ENCODE results near the gene CHD5. TPM values are rescaled to one million over a fixed set of nuclear protein-coding genes. Genes with fewer than 3 reads are reported as not detected.

Gene CHD5
- total and polyA plus RNA-seq, 2 of the 4 experiments (the other 2 are of a cell fraction), result under 0.01 to 0.09 TPM

DNA sequence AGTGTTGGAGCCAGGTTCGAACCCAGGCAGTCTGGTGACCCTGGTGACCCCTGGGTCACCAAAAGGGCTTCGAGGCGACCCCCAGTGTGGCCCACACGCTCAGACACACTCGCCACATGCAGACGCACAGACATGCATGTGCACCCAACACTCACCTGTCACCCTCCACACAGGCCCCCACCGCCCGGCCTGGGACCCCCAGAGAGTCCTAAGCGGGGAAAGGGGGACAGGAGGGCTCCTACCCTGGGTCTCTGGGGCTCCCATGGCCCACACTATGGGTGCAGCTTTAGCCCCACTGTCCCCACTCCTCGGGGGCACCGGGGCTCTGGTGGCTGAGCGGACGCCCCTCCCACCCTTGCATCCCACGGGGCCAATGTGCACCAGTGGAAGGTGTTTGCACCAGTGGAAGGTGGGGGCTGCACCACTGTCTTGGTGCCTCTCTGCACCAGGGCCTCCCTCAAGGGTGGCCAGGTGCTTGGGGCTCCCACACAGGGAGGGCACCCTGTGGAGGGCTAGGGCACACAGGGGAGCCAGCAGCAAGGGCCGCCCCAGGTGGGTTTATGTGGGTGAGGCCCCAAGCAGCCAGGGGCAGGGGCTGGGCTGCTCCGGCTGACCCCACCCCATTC lies 9.9 kb downstream of the CHD5 start:
- in situ Hi-C loops (cut with MboI; ENCODE audit: low sequenced_read_pairs), result no loop called here
- Histone ChIP-seq H3K79me1 (ENCODE audit: low read depth in 1 of 2, low read length in 2 of 2) (no peaks in the 10 kb centered on the region), H2AK9ac (replicated peaks; ENCODE audit: low read depth, low read length, poor library complexity) (no peak overlapping the region), H3K4me2 (ENCODE audit: low read depth, low read length) (no peak overlapping the region), H2BK120ac (ENCODE audit: low read depth, low read length) (no peak overlapping the region), H3K23ac (ENCODE audit: low read depth, low read length) (no peak overlapping the region), H3K18ac (ENCODE audit: low read depth, low read length) (no peak overlapping the region), H2AFZ (replicated peaks; ENCODE audit: low read length, poor library complexity) (no peak overlapping the region), H3K4me3 (ENCODE audit: insufficient read depth, low read depth, low read length) (no peak overlapping the region), H4K8ac (ENCODE audit: low read depth in 2 of 2, low read length in 2 of 2) (no peak overlapping the region), H2BK5ac (ENCODE audit: low read depth, low read length, poor library complexity, severe bottlenecking) (no peak overlapping the region), H3K9me3 (ENCODE audit: control insufficient read depth, insufficient read depth, low read length) (no peaks in the 10 kb centered on the region; the same call in 1 of the 2 replicates), H2BK20ac (ENCODE audit: low read depth, low read length) (no peak overlapping the region), H4K20me1 (ENCODE audit: insufficient read depth, low read length) (no peaks in the 10 kb centered on the region), H3K4ac (ENCODE audit: low read depth, low read length) (no peak overlapping the region), H2AK5ac (ENCODE audit: low read depth, low read length) (no peak overlapping the region), H3K27ac (ENCODE audit: insufficient read depth, low read length) (no peak overlapping the region), H4K91ac (ENCODE audit: insufficient read depth, low read depth, low read length) (no peak overlapping the region), H3K36me3 (ENCODE audit: control insufficient read depth, insufficient read depth, low read length) (no peaks in the 10 kb centered on the region), H3K14ac (replicated peaks; ENCODE audit: low read depth, low read length) (no peak overlapping the region), H4K5ac (ENCODE audit: low read depth, low read length) (no peak overlapping the region), H3K9me1 (ENCODE audit: insufficient read depth, low read length) (no peaks in the 10 kb centered on the region), H3K4me1 (ENCODE audit: control insufficient read depth, insufficient read depth, low read length) (no peaks in the 10 kb centered on the region), H3K9ac (ENCODE audit: low read depth, low read length) (no peak overlapping the region), H3K56ac (ENCODE audit: extremely low read depth, insufficient read depth, low read length) (no peak overlapping the region), H3K27me3 (ENCODE audit: control insufficient read depth, insufficient read depth, low read length) (peaks cover 32% of the 10 kb centered on the region; the same call in 1 of the 2 replicates), H2BK15ac (ENCODE audit: low read depth, low read length) (no peak overlapping the region)
- ChIA-PET CTCF (no interaction called here), POLR2A (ENCODE audit: unreplicated experiment) (no interaction called here)
- BruUV-seq (replicated peaks), result no TSS peak
- intact Hi-C loops (cut with micrococcal nuclease), result loop anchor here (2.0 to 5.0 kb wide), 2 partner anchors 61 to 118 kb away; no protein-coding TSS in a partner anchor
- no peak for TF ChIP-seq FOS (IDR thresholded peaks at IDR 0.05; ENCODE audit: low read depth, low read length)
- no peak for TF ChIP-seq CHD1 (IDR thresholded peaks at IDR 0.05; ENCODE audit: low read depth, low read length)
- DNase-seq, result no peak
- dilution Hi-C loops (cut with HindIII; ENCODE audit: low sequenced_read_pairs, unreplicated experiment), result no loop called here
- 30% methylated on average over 5 of the region's 16 CpGs; no CpG with 5 or more reads in 1 of the 2 experiments for WGBS, 2 experiments (ENCODE audit: extremely low coverage in 2 of 2, insufficient read length in 1 of 2)
- ATAC-seq (ENCODE audit: low read depth), result no peak

Measured in IMR-90 (cell line).